SJSA1 (cell line): ENCODE results near the gene WIF1. TPM values are rescaled to one million over a fixed set of nuclear protein-coding genes. Genes with fewer than 3 reads are reported as not detected.

Experiments
- DNase-seq, 2 experiments: peaks; one replicate each; pipeline ENCODE4 v3.0.0-alpha.2; 2015 to 2020; ENCODE audit warnings: low spot score in 2 of 2, low read depth in 1 of 2
- H3K27ac ChIP-seq: fragments of 250-450 bp; sonication (Bioruptor Pico); 2 replicates; pipeline ENCODE4 v1.5.1; 2020; ENCODE audit warnings: mild to moderate bottlenecking, moderate library complexity
- H3K27me3 ChIP-seq: fragments of 250-450 bp; sonication (Bioruptor Pico); replicated peaks from 2 replicates; pipeline ENCODE4 v1.5.1; 2020; ENCODE audit warnings: mild to moderate bottlenecking, moderate library complexity
- H3K36me3 ChIP-seq: fragments of 250-450 bp; sonication (Bioruptor Pico); 2 replicates; pipeline ENCODE4 v1.5.1; 2020; ENCODE audit warnings: mild to moderate bottlenecking
- H3K4me1 ChIP-seq: fragments of 250-450 bp; sonication (Bioruptor Pico); replicated peaks from 2 replicates; pipeline ENCODE4 v1.6.1; 2021; ENCODE audit warnings: mild to moderate bottlenecking
- H3K4me3 ChIP-seq: fragments of 250-450 bp; sonication (Bioruptor Pico); 2 replicates; pipeline ENCODE4 v1.5.1; 2020; ENCODE audit warnings: mild to moderate bottlenecking
- H3K9me3 ChIP-seq: fragments of 250-450 bp; sonication (Bioruptor Pico); replicated peaks from 2 replicates; pipeline ENCODE4 v1.5.1; 2020; ENCODE audit warnings: mild to moderate bottlenecking
- total RNA-seq: library from RNA; depleted of rRNA; stranded (reverse); fragments of >200 nt; shearing (Covaris generic); gene quantifications from 2 replicates; pipeline ENCODE4 v1.2.3, GENCODE V29; 2014; rRNA removed

The WIF1 gene, protein sequence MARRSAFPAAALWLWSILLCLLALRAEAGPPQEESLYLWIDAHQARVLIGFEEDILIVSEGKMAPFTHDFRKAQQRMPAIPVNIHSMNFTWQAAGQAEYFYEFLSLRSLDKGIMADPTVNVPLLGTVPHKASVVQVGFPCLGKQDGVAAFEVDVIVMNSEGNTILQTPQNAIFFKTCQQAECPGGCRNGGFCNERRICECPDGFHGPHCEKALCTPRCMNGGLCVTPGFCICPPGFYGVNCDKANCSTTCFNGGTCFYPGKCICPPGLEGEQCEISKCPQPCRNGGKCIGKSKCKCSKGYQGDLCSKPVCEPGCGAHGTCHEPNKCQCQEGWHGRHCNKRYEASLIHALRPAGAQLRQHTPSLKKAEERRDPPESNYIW
- total RNA-seq: not detected in 2 replicates

GRCh38 chr12:65121049-65121955, at the start of gene WIF1:
TSS of gene WIF1 (minus strand) at chr12:65121305. CDS start at chr12:65121191, 114 bp downstream.
- no peak within 1 kb of the TSS for H3K27ac ChIP-seq
- H3K27me3 ChIP-seq: peaks cover 36% of the 10 kb centered on the region
- H3K36me3 ChIP-seq: no peaks in the 10 kb centered on the region
- H3K9me3 ChIP-seq: no peaks in the 10 kb centered on the region
- H3K4me1 ChIP-seq: no peaks in the 10 kb centered on the region
- DNase-seq: no peak
- no peak within 1 kb of the TSS for H3K4me3 ChIP-seq

DNA sequence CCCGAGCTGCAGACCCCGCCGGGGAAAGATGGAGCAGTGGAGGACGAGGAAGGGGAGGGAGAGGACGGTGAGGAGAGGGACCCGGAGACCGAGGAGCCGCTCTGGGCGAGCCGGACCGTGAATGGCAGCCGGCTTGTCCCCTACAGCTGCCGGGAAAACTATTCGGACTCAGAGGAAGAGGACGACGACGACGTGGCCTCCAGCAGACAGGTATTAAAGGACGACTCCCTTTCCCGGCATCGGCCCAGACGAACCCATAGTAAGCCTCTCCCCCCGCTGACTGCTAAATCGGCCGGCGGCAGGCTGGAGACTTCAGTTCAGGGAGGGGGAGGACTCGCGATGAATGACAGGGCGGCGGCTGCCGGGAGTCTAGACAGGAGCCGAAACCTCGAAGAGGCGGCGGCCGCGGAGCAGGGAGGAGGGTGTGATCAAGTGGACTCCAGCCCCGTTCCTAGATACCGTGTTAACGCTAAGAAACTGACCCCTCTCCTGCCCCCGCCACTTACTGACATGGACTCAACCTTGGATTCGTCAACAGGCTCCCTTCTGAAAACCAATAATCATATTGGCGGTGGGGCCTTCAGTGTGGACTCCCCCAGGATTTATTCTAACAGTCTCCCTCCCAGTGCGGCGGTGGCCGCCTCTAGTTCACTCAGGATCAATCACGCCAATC, 49.2 kb upstream of the WIF1 start:
- H3K36me3 ChIP-seq: peaks cover 42% of the 10 kb centered on the region
- H3K27me3 ChIP-seq: no peaks in the 10 kb centered on the region
- peak; percentile 61 to 70 for DNase-seq
- no peaks in the 10 kb centered on the region for H3K9me3 ChIP-seq
- peak overlapping the region; percentile 87 for H3K4me3 ChIP-seq
- peaks cover 18% of the 10 kb centered on the region for H3K4me1 ChIP-seq
- peak overlapping the region; percentile 83 for H3K27ac ChIP-seq

DNA sequence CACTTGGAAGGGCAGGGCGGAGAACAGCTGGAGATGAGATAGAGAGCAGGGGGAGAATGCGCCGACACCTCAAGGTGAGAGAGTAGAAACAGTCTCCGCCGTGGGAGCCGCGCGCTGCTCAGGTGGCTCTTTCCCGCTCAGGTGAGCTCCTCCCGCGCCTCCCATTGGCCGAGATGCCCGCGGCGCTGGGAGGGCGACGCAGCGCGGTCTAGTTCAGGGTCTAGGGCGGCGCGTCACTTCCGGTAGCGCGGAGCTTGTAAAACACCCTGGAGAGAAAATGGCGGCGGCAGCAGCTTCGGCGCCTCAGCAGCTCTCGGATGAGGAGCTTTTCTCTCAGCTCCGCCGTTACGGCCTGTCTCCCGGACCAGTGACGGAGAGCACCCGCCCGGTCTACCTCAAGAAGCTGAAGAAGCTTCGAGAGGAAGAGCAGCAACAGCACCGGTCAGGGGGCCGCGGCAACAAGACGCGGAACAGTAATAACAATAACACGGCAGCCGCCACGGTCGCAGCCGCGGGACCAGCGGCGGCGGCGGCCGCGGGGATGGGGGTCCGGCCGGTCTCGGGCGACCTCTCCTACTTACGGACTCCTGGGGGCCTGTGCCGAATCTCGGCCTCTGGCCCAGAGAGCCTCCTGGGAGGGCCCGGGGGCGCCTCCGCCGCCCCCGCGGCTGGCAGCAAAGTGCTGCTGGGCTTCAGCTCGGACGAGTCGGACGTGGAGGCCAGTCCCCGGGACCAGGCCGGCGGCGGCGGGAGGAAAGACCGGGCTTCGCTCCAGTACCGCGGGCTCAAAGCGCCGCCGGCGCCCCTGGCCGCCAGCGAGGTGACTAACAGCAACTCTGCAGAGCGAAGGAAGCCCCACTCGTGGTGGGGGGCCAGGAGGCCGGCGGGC, 48.5 kb upstream of the WIF1 start, which contains the start of gene LEMD3:
TSS of gene LEMD3 (plus strand) at position 264 of the 889 bp plus-strand sequence. CDS start at position 278, 14 bp downstream.
- Histone ChIP-seq H3K27ac (peak within 1 kb of the TSS; percentile 83), H3K9me3 (no peaks in the 10 kb centered on the region), H3K4me1 (peaks cover 18% of the 10 kb centered on the region), H3K4me3 (peak within 1 kb of the TSS; percentile 87), H3K27me3 (no peaks in the 10 kb centered on the region), H3K36me3 (peaks cover 35% of the 10 kb centered on the region)
- peak; percentile 85 for DNase-seq

- Histone ChIP-seq H3K9me3 (no peaks in the 10 kb centered on the region), H3K4me1 (peaks cover 18% of the 10 kb centered on the region), H3K36me3 (peaks cover 29% of the 10 kb centered on the region), H3K4me3 (peak overlapping the region; percentile 87), H3K27ac (peak overlapping the region; percentile 83), H3K27me3 (no peaks in the 10 kb centered on the region)
- no peak for DNase-seq
Measured at GRCh38 chr12:65168681-65169319, 47.7 kb upstream of the WIF1 start.

- no peak for DNase-seq
- Histone ChIP-seq H3K27ac (no peak overlapping the region), H3K4me3 (no peak overlapping the region), H3K36me3 (peaks cover 4% of the 10 kb centered on the region), H3K27me3 (peaks cover 4% of the 10 kb centered on the region), H3K9me3 (no peaks in the 10 kb centered on the region), H3K4me1 (peaks cover 4% of the 10 kb centered on the region; the same call in 1 of the 2 replicates)
Measured at GRCh38 chr12:65164774-65165173, 43.7 kb upstream of the WIF1 start.

GRCh38 chr12:65164244-65164643, 43.1 kb upstream of the WIF1 start:
- H3K27ac ChIP-seq: no peak overlapping the region
- no peak for DNase-seq
- peaks cover 3% of the 10 kb centered on the region; the same call in 1 of the 2 replicates for H3K4me1 ChIP-seq
- no peaks in the 10 kb centered on the region for H3K9me3 ChIP-seq
- H3K27me3 ChIP-seq: peaks cover 7% of the 10 kb centered on the region
- no peak overlapping the region for H3K4me3 ChIP-seq
- no peaks in the 10 kb centered on the region for H3K36me3 ChIP-seq

DNA sequence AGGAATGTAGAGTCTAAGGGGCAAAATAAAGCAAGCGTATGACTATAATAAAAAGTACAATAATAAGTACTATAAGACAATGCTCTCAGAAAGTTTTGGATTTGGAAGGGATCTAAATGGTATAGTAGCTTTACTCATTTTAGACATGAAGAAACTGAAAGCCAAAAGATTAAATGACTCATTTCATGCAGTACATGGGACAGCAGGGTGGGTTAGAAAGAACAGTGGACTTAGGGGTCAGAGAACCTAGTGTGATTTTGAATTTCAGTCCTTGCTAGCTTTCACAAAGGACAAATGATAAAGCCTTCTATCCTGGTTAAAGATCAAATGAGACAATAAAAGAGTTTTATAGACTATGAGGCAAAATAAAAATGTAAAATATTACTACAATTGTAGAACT, 41.5 kb upstream of the WIF1 start:
- no peaks in the 10 kb centered on the region for H3K36me3 ChIP-seq
- H3K4me1 ChIP-seq: no peaks in the 10 kb centered on the region
- no peaks in the 10 kb centered on the region for H3K9me3 ChIP-seq
- no peak for DNase-seq
- no peak overlapping the region for H3K4me3 ChIP-seq
- no peak overlapping the region for H3K27ac ChIP-seq
- H3K27me3 ChIP-seq: peaks cover 7% of the 10 kb centered on the region

GRCh38 chr12:65157091-65157490, 36.0 kb upstream of the WIF1 start:
- no peaks in the 10 kb centered on the region for H3K36me3 ChIP-seq
- H3K4me1 ChIP-seq: 0 out of 2 replicates have a peak, but pooled peaks cover 3% of the 10 kb centered on the region
- H3K27ac ChIP-seq: no peak overlapping the region
- no peaks in the 10 kb centered on the region for H3K9me3 ChIP-seq
- H3K27me3 ChIP-seq: peaks cover 7% of the 10 kb centered on the region
- H3K4me3 ChIP-seq: no peak overlapping the region
- DNase-seq: no peak

DNA sequence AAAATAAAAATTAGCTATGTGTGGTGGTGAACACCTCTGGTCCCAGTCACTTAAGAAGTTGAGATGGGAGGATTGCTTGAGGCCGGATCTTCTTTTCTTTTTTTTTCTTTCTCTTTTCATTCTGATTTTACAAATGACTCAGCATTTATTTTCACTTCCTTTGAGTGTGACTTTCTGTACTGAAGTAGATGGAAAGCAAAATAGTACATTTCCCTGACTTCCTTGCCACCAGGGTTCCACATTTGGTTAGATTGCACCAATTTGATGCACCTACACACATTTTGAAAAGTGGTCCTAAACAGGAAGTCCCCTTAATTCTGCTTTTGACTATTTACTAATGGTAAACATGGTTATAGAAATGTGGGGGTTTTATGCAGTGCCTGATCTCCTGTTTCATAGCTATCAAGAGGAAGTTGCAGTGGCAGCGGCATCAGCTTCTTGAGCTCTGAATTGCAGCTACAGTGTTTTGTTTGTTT, 35.3 kb upstream of the WIF1 start:
- no peak for DNase-seq
- 0 out of 2 replicates have a peak, but pooled peaks cover 3% of the 10 kb centered on the region for H3K4me1 ChIP-seq
- H3K4me3 ChIP-seq: no peak overlapping the region
- no peaks in the 10 kb centered on the region for H3K36me3 ChIP-seq
- H3K27ac ChIP-seq: no peak overlapping the region
- peaks cover 6% of the 10 kb centered on the region for H3K27me3 ChIP-seq
- no peaks in the 10 kb centered on the region for H3K9me3 ChIP-seq

- Histone ChIP-seq H3K4me3 (no peak overlapping the region), H3K27me3 (peaks cover 11% of the 10 kb centered on the region), H3K36me3 (no peaks in the 10 kb centered on the region), H3K9me3 (no peaks in the 10 kb centered on the region), H3K4me1 (0 out of 2 replicates have a peak, but pooled peaks cover 3% of the 10 kb centered on the region), H3K27ac (no peak overlapping the region)
- DNase-seq: no peak
Measured at GRCh38 chr12:65155784-65156183, 34.7 kb upstream of the WIF1 start.

DNA sequence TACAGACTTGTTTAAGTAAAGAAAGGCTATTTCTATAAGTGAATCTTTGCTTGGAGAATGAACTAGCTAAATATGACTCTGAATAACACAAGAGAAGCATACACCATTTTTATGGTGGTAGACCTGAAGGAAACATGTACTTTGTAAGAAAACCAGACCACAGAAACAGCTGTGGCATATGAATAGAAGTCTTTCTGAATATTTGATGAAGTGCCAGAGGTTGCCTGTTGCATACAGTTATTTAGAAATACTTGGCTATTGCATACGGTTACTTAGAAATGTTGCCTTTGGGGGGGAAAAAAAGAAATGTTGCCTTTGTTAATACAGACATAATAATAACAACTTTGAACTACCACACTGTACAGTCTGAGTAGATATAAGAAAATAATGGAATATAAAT, 31.5 kb upstream of the WIF1 start:
- H3K36me3 ChIP-seq: no peaks in the 10 kb centered on the region
- DNase-seq: no peak
- no peak overlapping the region for H3K4me3 ChIP-seq
- H3K27ac ChIP-seq: no peak overlapping the region
- H3K27me3 ChIP-seq: peaks cover 21% of the 10 kb centered on the region; the same call in 1 of the 2 replicates
- H3K4me1 ChIP-seq: 0 out of 2 replicates have a peak, but pooled peaks cover 3% of the 10 kb centered on the region
- H3K9me3 ChIP-seq: no peaks in the 10 kb centered on the region

DNA sequence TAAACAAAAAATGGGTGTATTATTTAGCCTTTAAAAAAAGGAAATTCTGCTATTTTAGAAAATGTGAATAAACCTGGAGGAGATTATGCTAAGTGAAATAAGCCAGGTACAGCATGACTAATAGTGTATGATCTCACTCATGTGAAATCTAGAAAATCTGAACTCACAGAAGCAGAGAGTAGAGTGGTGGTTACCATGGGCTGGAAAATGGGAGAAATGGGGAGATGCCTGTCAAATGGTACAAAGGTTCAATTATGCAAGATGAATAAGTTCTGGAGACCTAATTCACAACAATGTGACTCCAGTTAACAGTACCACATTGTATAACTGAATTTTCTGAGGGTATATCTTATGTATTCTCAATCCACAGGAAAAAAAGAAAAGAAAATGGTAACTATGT, 30.9 kb upstream of the WIF1 start:
- DNase-seq: no peak
- Histone ChIP-seq H3K27ac (no peak overlapping the region), H3K27me3 (peaks cover 21% of the 10 kb centered on the region; the same call in 1 of the 2 replicates), H3K9me3 (no peaks in the 10 kb centered on the region), H3K36me3 (no peaks in the 10 kb centered on the region), H3K4me3 (no peak overlapping the region), H3K4me1 (0 out of 2 replicates have a peak, but pooled peaks cover 3% of the 10 kb centered on the region)
